ENCODE measurements around the gene WDR45B. TPM values are rescaled to one million over a fixed set of nuclear protein-coding genes. Genes with fewer than 3 reads are reported as not detected.

Gene WDR45B
- total and polyA plus RNA-seq, 2 experiments from 2014 or later = 87.3 to 87.8 TPM

GRCh38 chr17:82690786-82691489 lies 42.7 kb upstream of the WDR45B start:
- H3F3A ChIP-seq (ENCODE audit: insufficient read depth) = no peaks in the 10 kb centered on the region
- H3K4me3 ChIP-seq = no peak overlapping the region
- H3K27me3 ChIP-seq (replicated peaks; ENCODE audit: insufficient read depth) = no peaks in the 10 kb centered on the region
- no peak for TF ChIP-seq EZH2 (IDR thresholded peaks at IDR 0.05; ENCODE audit: insufficient read depth, poor library complexity, severe bottlenecking)
- H3K4me1 ChIP-seq (ENCODE audit: insufficient read depth) = no peaks in the 10 kb centered on the region
- DNase-seq = no peak
- no peaks in the 10 kb centered on the region for H3K9me2 ChIP-seq (ENCODE audit: insufficient read depth)
- H3K9me3 ChIP-seq (ENCODE audit: low read depth) = no peaks in the 10 kb centered on the region
- WGBS, 2 experiments (ENCODE audit: low coverage in 1 of 2, low lambda C conversion rate in 2 of 2, missing lambda C conversion rate in 2 of 2) = 83% methylated on average over 18 of the region's 18 CpGs
- no peaks in the 10 kb centered on the region for H4K20me1 ChIP-seq (ENCODE audit: insufficient read depth)
- peaks cover 20% of the 10 kb centered on the region; the same call in 1 of the 2 replicates for H3K79me2 ChIP-seq (ENCODE audit: insufficient read depth)
- no peak overlapping the region for H3K9ac ChIP-seq
- H3K27ac ChIP-seq = no peak overlapping the region
- H2AFZ ChIP-seq = no peak overlapping the region
- no peak overlapping the region for H3K4me2 ChIP-seq (ENCODE audit: unreplicated experiment)
- no peaks in the 10 kb centered on the region for H3K36me3 ChIP-seq (ENCODE audit: low read depth)
- in situ Hi-C loops (cut with MboI) = no loop called here

GRCh38 chr17:82689077-82689476 lies 40.8 kb upstream of the WDR45B start:
- H3K9me3 ChIP-seq (ENCODE audit: low read depth) = no peaks in the 10 kb centered on the region
- H3K27ac ChIP-seq = no peak overlapping the region
- peaks cover 5% of the 10 kb centered on the region; the same call in 1 of the 2 replicates for H3K79me2 ChIP-seq (ENCODE audit: insufficient read depth)
- DNase-seq = no peak
- H3K4me3 ChIP-seq = no peak overlapping the region
- 90 to 92% methylated on average over 8 of the region's 8 CpGs for WGBS, 2 experiments (ENCODE audit: low coverage in 1 of 2, low lambda C conversion rate in 2 of 2, missing lambda C conversion rate in 2 of 2)
- H3K27me3 ChIP-seq (replicated peaks; ENCODE audit: insufficient read depth) = no peaks in the 10 kb centered on the region
- no peaks in the 10 kb centered on the region for H3K36me3 ChIP-seq (ENCODE audit: low read depth)
- no peaks in the 10 kb centered on the region for H3F3A ChIP-seq (ENCODE audit: insufficient read depth)
- TF ChIP-seq EZH2phosphoT487 (IDR thresholded peaks at IDR 0.05; ENCODE audit: insufficient read depth, low read depth) (no peak), EZH2 (IDR thresholded peaks at IDR 0.05; ENCODE audit: insufficient read depth, poor library complexity, severe bottlenecking) (no peak)
- no peaks in the 10 kb centered on the region for H3K9me2 ChIP-seq (ENCODE audit: insufficient read depth)
- no peak overlapping the region for H3K9ac ChIP-seq
- no peaks in the 10 kb centered on the region for H3K4me1 ChIP-seq (ENCODE audit: insufficient read depth)
- in situ Hi-C loops (cut with MboI) = no loop called here
- H4K20me1 ChIP-seq (ENCODE audit: insufficient read depth) = no peaks in the 10 kb centered on the region
- H2AFZ ChIP-seq = no peak overlapping the region
- no peak overlapping the region for H3K4me2 ChIP-seq (ENCODE audit: unreplicated experiment)

- Histone ChIP-seq H3K4me3 (no peak overlapping the region), H3K9me3 (ENCODE audit: low read depth) (no peaks in the 10 kb centered on the region), H3K9me2 (ENCODE audit: insufficient read depth) (no peaks in the 10 kb centered on the region), H4K20me1 (ENCODE audit: insufficient read depth) (no peaks in the 10 kb centered on the region), H3K4me2 (ENCODE audit: unreplicated experiment) (no peak overlapping the region), H3K79me2 (ENCODE audit: insufficient read depth) (no peaks in the 10 kb centered on the region), H3K27ac (no peak overlapping the region), H3K4me1 (ENCODE audit: insufficient read depth) (no peaks in the 10 kb centered on the region), H3K36me3 (ENCODE audit: low read depth) (no peaks in the 10 kb centered on the region), H3K9ac (no peak overlapping the region), H3F3A (ENCODE audit: insufficient read depth) (no peaks in the 10 kb centered on the region), H2AFZ (no peak overlapping the region), H3K27me3 (replicated peaks; ENCODE audit: insufficient read depth) (no peaks in the 10 kb centered on the region)
- TF ChIP-seq EZH2phosphoT487 (IDR thresholded peaks at IDR 0.05; ENCODE audit: insufficient read depth, low read depth) (no peak), EZH2 (IDR thresholded peaks at IDR 0.05; ENCODE audit: insufficient read depth, poor library complexity, severe bottlenecking) (no peak)
- DNase-seq = no peak
- in situ Hi-C loops (cut with MboI) = no loop called here
- whole genome bisulfite sequencing, 2 experiments (ENCODE audit: low coverage in 1 of 2, low lambda C conversion rate in 2 of 2, missing lambda C conversion rate in 2 of 2) = 77 to 85% methylated on average over 9 of the region's 9 CpGs
Observed at GRCh38 chr17:82687871-82688270, 39.6 kb upstream of the WDR45B start.

GRCh38 chr17:82687375-82687861 lies 39.2 kb upstream of the WDR45B start:
- in situ Hi-C loops (cut with MboI) = no loop called here
- Histone ChIP-seq H3K9me3 (ENCODE audit: low read depth) (no peaks in the 10 kb centered on the region), H4K20me1 (ENCODE audit: insufficient read depth) (no peaks in the 10 kb centered on the region), H3K27me3 (replicated peaks; ENCODE audit: insufficient read depth) (no peaks in the 10 kb centered on the region), H3F3A (ENCODE audit: insufficient read depth) (no peaks in the 10 kb centered on the region), H3K4me3 (no peak overlapping the region), H3K79me2 (ENCODE audit: insufficient read depth) (no peaks in the 10 kb centered on the region), H3K27ac (no peak overlapping the region), H2AFZ (no peak overlapping the region), H3K4me1 (ENCODE audit: insufficient read depth) (no peaks in the 10 kb centered on the region), H3K9ac (no peak overlapping the region), H3K9me2 (ENCODE audit: insufficient read depth) (no peaks in the 10 kb centered on the region), H3K36me3 (ENCODE audit: low read depth) (no peaks in the 10 kb centered on the region), H3K4me2 (ENCODE audit: unreplicated experiment) (no peak overlapping the region)
- DNase-seq = no peak
- WGBS, 2 experiments (ENCODE audit: low coverage in 1 of 2, low lambda C conversion rate in 2 of 2, missing lambda C conversion rate in 2 of 2) = 83% methylated on average over 10 of the region's 10 CpGs
- TF ChIP-seq EZH2phosphoT487 (IDR thresholded peaks at IDR 0.05; ENCODE audit: insufficient read depth, low read depth) (no peak), EZH2 (IDR thresholded peaks at IDR 0.05; ENCODE audit: insufficient read depth, poor library complexity, severe bottlenecking) (no peak)

Data from GM23248 (cell line).